ENCODE results near the gene COA1.

DNA sequence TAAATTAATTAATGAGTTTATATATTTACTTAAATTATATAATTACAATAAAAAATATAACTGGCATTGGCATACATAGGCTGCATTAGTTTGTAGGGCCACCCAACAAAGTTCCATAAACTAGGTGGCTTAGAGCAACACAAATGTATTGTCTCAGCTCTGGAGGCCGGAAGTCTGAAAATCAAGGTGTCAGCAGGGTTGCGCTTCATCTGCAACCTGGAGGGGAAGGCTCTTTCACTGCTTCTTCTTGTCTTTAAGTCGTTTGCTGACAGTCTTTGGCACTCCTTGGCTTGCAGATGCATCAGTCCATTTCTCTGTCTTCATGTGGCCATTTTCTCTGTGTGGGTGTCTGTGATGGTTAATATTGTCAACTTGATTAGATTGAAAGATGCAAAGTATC lies 23.1 kb upstream of the COA1 start:
- TF ChIP-seq, protein P1, sequence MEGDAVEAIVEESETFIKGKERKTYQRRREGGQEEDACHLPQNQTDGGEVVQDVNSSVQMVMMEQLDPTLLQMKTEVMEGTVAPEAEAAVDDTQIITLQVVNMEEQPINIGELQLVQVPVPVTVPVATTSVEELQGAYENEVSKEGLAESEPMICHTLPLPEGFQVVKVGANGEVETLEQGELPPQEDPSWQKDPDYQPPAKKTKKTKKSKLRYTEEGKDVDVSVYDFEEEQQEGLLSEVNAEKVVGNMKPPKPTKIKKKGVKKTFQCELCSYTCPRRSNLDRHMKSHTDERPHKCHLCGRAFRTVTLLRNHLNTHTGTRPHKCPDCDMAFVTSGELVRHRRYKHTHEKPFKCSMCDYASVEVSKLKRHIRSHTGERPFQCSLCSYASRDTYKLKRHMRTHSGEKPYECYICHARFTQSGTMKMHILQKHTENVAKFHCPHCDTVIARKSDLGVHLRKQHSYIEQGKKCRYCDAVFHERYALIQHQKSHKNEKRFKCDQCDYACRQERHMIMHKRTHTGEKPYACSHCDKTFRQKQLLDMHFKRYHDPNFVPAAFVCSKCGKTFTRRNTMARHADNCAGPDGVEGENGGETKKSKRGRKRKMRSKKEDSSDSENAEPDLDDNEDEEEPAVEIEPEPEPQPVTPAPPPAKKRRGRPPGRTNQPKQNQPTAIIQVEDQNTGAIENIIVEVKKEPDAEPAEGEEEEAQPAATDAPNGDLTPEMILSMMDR (IDR thresholded peaks at IDR 0.05; ENCODE audit: low read length) = no peak
- no peak for TF ChIP-seq EZH2 (optimal IDR thresholded peaks at IDR 0.05; ENCODE audit: low read depth, low read length)
